ENCODE results near the gene ARHGAP8.

DNA sequence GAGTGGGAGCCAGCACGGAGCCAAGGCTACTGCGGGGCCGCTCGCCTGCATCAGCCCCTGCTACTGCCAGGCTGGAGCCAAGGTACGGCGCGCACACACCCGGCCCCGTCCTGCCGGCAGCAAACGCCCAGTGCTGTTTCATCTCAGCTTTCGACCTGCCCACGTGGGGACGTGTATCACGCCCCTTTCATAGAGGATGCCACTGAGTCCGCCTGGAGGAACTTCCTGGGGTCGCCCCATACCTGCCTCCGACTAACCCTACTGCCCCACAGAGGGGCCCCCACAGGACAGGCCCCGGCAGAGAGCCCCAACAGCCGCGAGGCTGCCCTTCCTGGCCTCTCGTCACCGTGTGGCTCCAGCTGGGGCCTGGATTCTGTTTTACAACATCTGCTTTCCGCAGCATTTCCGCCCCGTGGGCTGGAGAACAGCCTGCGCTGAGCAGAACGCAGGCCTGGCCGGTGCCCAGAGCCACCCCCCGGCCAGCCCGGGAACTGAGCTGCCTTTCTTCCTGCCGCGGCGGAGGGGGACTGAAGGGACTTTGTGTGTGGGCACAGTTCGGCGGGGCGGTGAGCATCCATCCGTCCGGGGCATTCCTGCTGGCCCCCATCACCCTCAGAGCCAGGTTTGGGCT is 22.9 kb upstream of the ARHGAP8 start:
- TF ChIP-seq, protein P1, sequence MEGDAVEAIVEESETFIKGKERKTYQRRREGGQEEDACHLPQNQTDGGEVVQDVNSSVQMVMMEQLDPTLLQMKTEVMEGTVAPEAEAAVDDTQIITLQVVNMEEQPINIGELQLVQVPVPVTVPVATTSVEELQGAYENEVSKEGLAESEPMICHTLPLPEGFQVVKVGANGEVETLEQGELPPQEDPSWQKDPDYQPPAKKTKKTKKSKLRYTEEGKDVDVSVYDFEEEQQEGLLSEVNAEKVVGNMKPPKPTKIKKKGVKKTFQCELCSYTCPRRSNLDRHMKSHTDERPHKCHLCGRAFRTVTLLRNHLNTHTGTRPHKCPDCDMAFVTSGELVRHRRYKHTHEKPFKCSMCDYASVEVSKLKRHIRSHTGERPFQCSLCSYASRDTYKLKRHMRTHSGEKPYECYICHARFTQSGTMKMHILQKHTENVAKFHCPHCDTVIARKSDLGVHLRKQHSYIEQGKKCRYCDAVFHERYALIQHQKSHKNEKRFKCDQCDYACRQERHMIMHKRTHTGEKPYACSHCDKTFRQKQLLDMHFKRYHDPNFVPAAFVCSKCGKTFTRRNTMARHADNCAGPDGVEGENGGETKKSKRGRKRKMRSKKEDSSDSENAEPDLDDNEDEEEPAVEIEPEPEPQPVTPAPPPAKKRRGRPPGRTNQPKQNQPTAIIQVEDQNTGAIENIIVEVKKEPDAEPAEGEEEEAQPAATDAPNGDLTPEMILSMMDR (IDR thresholded peaks at IDR 0.05) = peak in 1 of 3 experiments; percentile 7
- no peak for TF ChIP-seq POLR2A (IDR thresholded peaks at IDR 0.05)
